HEK293T (cell line): ENCODE results near the gene C4orf46.
"Not testable (repeated sequence)": the region's sequence is repeated elsewhere in the genome, so short reads cannot be mapped to it uniquely, and the experiment has no call there.

Experiments used
- BHLHE40 ChIP-seq: fragments of 450-650 bp; IDR thresholded peaks from 2 replicates; pipeline ENCODE4 v1.6.1; 2016; ENCODE audit warnings: mild to moderate bottlenecking, moderate library complexity, borderline replicate concordance
- PKNOX1 ChIP-seq: fragments of 450-650 bp; IDR thresholded peaks from 2 replicates; pipeline ENCODE4 v1.6.1; 2016
- SP1 ChIP-seq: fragments of 450-650 bp; IDR thresholded peaks from 2 replicates; pipeline ENCODE4 v1.6.1; 2017

GRCh38 chr4:158663255-158663654 lies 8.4 kb downstream of the C4orf46 start:
- not testable (repeated sequence) for TF ChIP-seq BHLHE40, SP1, PKNOX1
